ENCODE results near the gene LBHD1. TPM values are rescaled to one million over a fixed set of nuclear protein-coding genes. Genes with fewer than 3 reads are reported as not detected.
A peak's percentile ranks its signal among the peaks of the same experiment; 100 is the strongest.
"Not testable (repeated sequence)": the region's sequence is repeated elsewhere in the genome, so short reads cannot be mapped to it uniquely, and the experiment has no call there.

The LBHD1 gene
- total RNA-seq, 1 donor from 2014 or later = 2.8 TPM

- H3K4me3 Mint-ChIP-seq (ENCODE audit: unreplicated experiment) = peak within 1 kb of the TSS; percentile 84
- TF ChIP-seq CTCF (IDR thresholded peaks at IDR 0.05) = no peak
- no peaks in the 10 kb centered on the region for H3K9me3 Mint-ChIP-seq (ENCODE audit: low read depth)
- H3K27me3 Mint-ChIP-seq (ENCODE audit: low read depth) = no peaks in the 10 kb centered on the region
- peak; percentile 94 for DNase-seq (ENCODE audit: low spot score)
- peak within 1 kb of the TSS; percentile 98 for H3K27ac Mint-ChIP-seq (ENCODE audit: unreplicated experiment)
- H3K36me3 Mint-ChIP-seq (ENCODE audit: low read depth) = peaks cover 10% of the 10 kb centered on the region
- peaks cover 35% of the 10 kb centered on the region for H3K4me1 Mint-ChIP-seq (ENCODE audit: low read depth)
These were observed 7.0 kb upstream of the LBHD1 start, which contains the start of gene UBXN1 for GRCh38 chr11:62678770-62679696. Gene UBXN1, minus strand, starts transcription at chr11:62679073. Its CDS starts 150 bp downstream, at chr11:62678923.

GRCh38 chr11:62678433-62678769 is 6.3 kb upstream of the LBHD1 start:
- Mint-ChIP-seq H3K4me1 (ENCODE audit: low read depth) (peaks cover 35% of the 10 kb centered on the region), H3K36me3 (ENCODE audit: low read depth) (peaks cover 10% of the 10 kb centered on the region), H3K4me3 (ENCODE audit: unreplicated experiment) (peak overlapping the region; percentile 84), H3K9me3 (ENCODE audit: low read depth) (no peaks in the 10 kb centered on the region), H3K27ac (ENCODE audit: unreplicated experiment) (peak overlapping the region; percentile 98), H3K27me3 (ENCODE audit: low read depth) (no peaks in the 10 kb centered on the region)
- no peak for DNase-seq (ENCODE audit: low spot score)
- TF ChIP-seq CTCF (IDR thresholded peaks at IDR 0.05) = no peak

GRCh38 chr11:62677714-62678113 is 5.6 kb upstream of the LBHD1 start:
- Mint-ChIP-seq H3K27ac (ENCODE audit: unreplicated experiment) (peak overlapping the region; percentile 98), H3K4me3 (ENCODE audit: unreplicated experiment) (peak overlapping the region; percentile 84), H3K27me3 (ENCODE audit: low read depth) (no peaks in the 10 kb centered on the region), H3K4me1 (ENCODE audit: low read depth) (peaks cover 38% of the 10 kb centered on the region), H3K9me3 (ENCODE audit: low read depth) (no peaks in the 10 kb centered on the region), H3K36me3 (ENCODE audit: low read depth) (peaks cover 10% of the 10 kb centered on the region)
- TF ChIP-seq CTCF (IDR thresholded peaks at IDR 0.05) = no peak
- no peak for DNase-seq (ENCODE audit: low spot score)

- H3K4me3 Mint-ChIP-seq (ENCODE audit: unreplicated experiment) = peak overlapping the region; percentile 47
- H3K4me1 Mint-ChIP-seq (ENCODE audit: low read depth) = peaks cover 44% of the 10 kb centered on the region
- H3K27ac Mint-ChIP-seq (ENCODE audit: unreplicated experiment) = peak overlapping the region; percentile 52
- DNase-seq (ENCODE audit: low spot score) = no peak
- no peak for TF ChIP-seq CTCF (IDR thresholded peaks at IDR 0.05)
- no peaks in the 10 kb centered on the region for H3K9me3 Mint-ChIP-seq (ENCODE audit: low read depth)
- H3K36me3 Mint-ChIP-seq (ENCODE audit: low read depth) = peaks cover 10% of the 10 kb centered on the region
- H3K27me3 Mint-ChIP-seq (ENCODE audit: low read depth) = no peaks in the 10 kb centered on the region
These were observed 5.1 kb upstream of the LBHD1 start for GRCh38 chr11:62677156-62677555.

GRCh38 chr11:62676698-62677097 is 4.6 kb upstream of the LBHD1 start:
- H3K4me1 Mint-ChIP-seq (ENCODE audit: low read depth) = peaks cover 46% of the 10 kb centered on the region
- no peak overlapping the region for H3K27ac Mint-ChIP-seq (ENCODE audit: unreplicated experiment)
- H3K9me3 Mint-ChIP-seq (ENCODE audit: low read depth) = no peaks in the 10 kb centered on the region
- H3K27me3 Mint-ChIP-seq (ENCODE audit: low read depth) = no peaks in the 10 kb centered on the region
- H3K36me3 Mint-ChIP-seq (ENCODE audit: low read depth) = peaks cover 10% of the 10 kb centered on the region
- H3K4me3 Mint-ChIP-seq (ENCODE audit: unreplicated experiment) = peak overlapping the region; percentile 47
- TF ChIP-seq CTCF (IDR thresholded peaks at IDR 0.05) = peak; percentile 21
- DNase-seq (ENCODE audit: low spot score) = no peak

GRCh38 chr11:62675415-62675814 is 3.3 kb upstream of the LBHD1 start:
- H3K27ac Mint-ChIP-seq (ENCODE audit: unreplicated experiment); H3K4me3 Mint-ChIP-seq (ENCODE audit: unreplicated experiment); DNase-seq (ENCODE audit: low spot score); H3K9me3 Mint-ChIP-seq (ENCODE audit: low read depth); H3K36me3 Mint-ChIP-seq (ENCODE audit: low read depth); H3K27me3 Mint-ChIP-seq (ENCODE audit: low read depth): not testable (repeated sequence)
- peaks cover 46% of the 10 kb centered on the region for H3K4me1 Mint-ChIP-seq (ENCODE audit: low read depth)
